HepG2 (cell line): ENCODE data around the gene HERC6. TPM values are rescaled to one million over a fixed set of nuclear protein-coding genes. Genes with fewer than 3 reads are reported as not detected.

Experiments
- BRCA1 ChIP-seq: sonication (generic); formaldehyde crosslinking; IDR thresholded peaks from 2 replicates; pipeline ENCODE4 v1.4.0; 2020; ENCODE audit warnings: missing genetic modification reagents
- FOXA1 ChIP-seq, 2 experiments: fragments of 450-650 bp in 1 of 2; sonication (generic) in 1 of 2; formaldehyde crosslinking in 1 of 2; IDR thresholded peaks; 2 replicates each; pipeline versions ENCODE4 v1.4.0 to v1.6.1; 2016 to 2020; ENCODE audit warnings: missing genetic modification reagents in 1 of 2
- FOXK1 ChIP-seq: sonication (generic); formaldehyde crosslinking; IDR thresholded peaks from 2 replicates; pipeline ENCODE4 v1.4.0; 2020; ENCODE audit warnings: low read depth, missing genetic modification reagents, borderline replicate concordance
- HDAC2 ChIP-seq: sonication (generic); formaldehyde crosslinking; IDR thresholded peaks from 2 replicates; pipeline ENCODE4 v1.4.0; 2020; ENCODE audit warnings: missing genetic modification reagents
- HIVEP1 ChIP-seq: sonication (generic); formaldehyde crosslinking; IDR thresholded peaks from 2 replicates; pipeline ENCODE4 v1.4.0; 2020; ENCODE audit warnings: mild to moderate bottlenecking, missing genetic modification reagents
- IRF2 ChIP-seq: IDR thresholded peaks from 2 replicates; pipeline ENCODE4 v1.6.1; 2018; ENCODE audit warnings: missing genetic modification reagents, missing compliant biosample characterization
- SAP130 ChIP-seq: IDR thresholded peaks from 2 replicates; pipeline ENCODE4 v1.6.1; 2016; ENCODE audit warnings: low read depth
- TGIF2 ChIP-seq: IDR thresholded peaks from 2 replicates; pipeline ENCODE4 v1.6.1; 2016; ENCODE audit warnings: control low read depth, missing compliant biosample characterization
- ZEB1 ChIP-seq: IDR thresholded peaks from 2 replicates; pipeline ENCODE4 v1.6.1; 2012; ENCODE audit warnings: mild to moderate bottlenecking, low read depth, inconsistent platforms; ENCODE audit not compliant: insufficient replicate concordance
- ZMYM4 ChIP-seq: sonication (generic); formaldehyde crosslinking; IDR thresholded peaks from 2 replicates; pipeline ENCODE4 v1.8.1; 2023; ENCODE audit warnings: mild to moderate bottlenecking, missing genetic modification reagents
- ZNF17 ChIP-seq: sonication (generic); formaldehyde crosslinking; IDR thresholded peaks from 2 replicates; pipeline ENCODE4 v1.5.0; 2020; ENCODE audit warnings: mild to moderate bottlenecking, missing genetic modification reagents
- ZNF441 ChIP-seq: sonication (generic); formaldehyde crosslinking; IDR thresholded peaks from 2 replicates; pipeline ENCODE4 v1.7.0; 2021; ENCODE audit warnings: missing genetic modification reagents, borderline replicate concordance
- ZNF552 ChIP-seq: sonication (generic); formaldehyde crosslinking; IDR thresholded peaks from 2 replicates; pipeline ENCODE4 v1.9.0; 2022; ENCODE audit warnings: missing genetic modification reagents, mild to moderate bottlenecking, borderline replicate concordance
- polyA plus RNA-seq, 8 experiments: library from polyadenylated mRNA; depleted of rRNA in 3 of 8; stranded (reverse) in 7 of 8; unstranded in 1 of 8; fragments of >200 nt; fragmentation: Illumina TruSeq in 4 of 8; extraction: Trizol in 4 of 8; gene quantifications; 2 replicates each; pipeline versions ENCODE4 v1.2.1 to v1.2.3, GENCODE V29; 2011 to 2016; ENCODE audit warnings: low read depth in 4 of 8, missing spikeins in 1 of 8, mixed read lengths in 1 of 8; ENCODE audit not compliant: insufficient read depth in 1 of 8
- total RNA-seq, 5 experiments: library from RNA; depleted of rRNA; stranded (reverse); fragments of >200 nt; fragmentation: Illumina TruSeq; extraction: Trizol; gene quantifications; 2 replicates each; pipeline ENCODE4 v1.2.3, GENCODE V29; 2016; ENCODE audit warnings: low read depth in 1 of 5
- TF ChIP-seq, protein P1 (sequence below): sonication (generic); formaldehyde crosslinking; IDR thresholded peaks from 2 replicates; pipeline ENCODE4 v1.4.0; 2020; ENCODE audit warnings: mild to moderate bottlenecking, low read depth, missing genetic modification reagents
- TF ChIP-seq, protein P2 (sequence below): sonication (generic); formaldehyde crosslinking; IDR thresholded peaks from 2 replicates; pipeline ENCODE4 v1.4.0; 2020; ENCODE audit warnings: mild to moderate bottlenecking, missing genetic modification reagents, borderline replicate concordance
- TF ChIP-seq, protein P3 (sequence below): sonication (generic); formaldehyde crosslinking; IDR thresholded peaks from 2 replicates; pipeline ENCODE4 v1.4.0; 2020; ENCODE audit warnings: missing genetic modification reagents, low read depth, mild to moderate bottlenecking, borderline replicate concordance
- TF ChIP-seq, protein P4 (sequence below): sonication (generic); formaldehyde crosslinking; IDR thresholded peaks from 2 replicates; pipeline ENCODE4 v1.9.0; 2021; ENCODE audit warnings: missing genetic modification reagents, borderline replicate concordance
- TF ChIP-seq, protein P5 (sequence below): sonication (generic); formaldehyde crosslinking; IDR thresholded peaks from 2 replicates; pipeline ENCODE4 v1.4.0; 2020; ENCODE audit warnings: missing genetic modification reagents

HERC6 gene
- total and polyA plus RNA-seq, 2 of the 13 experiments (the other 11 are each of a cell fraction or from before 2014, with no cell fraction given), result 0.50 to 2.0 TPM

DNA sequence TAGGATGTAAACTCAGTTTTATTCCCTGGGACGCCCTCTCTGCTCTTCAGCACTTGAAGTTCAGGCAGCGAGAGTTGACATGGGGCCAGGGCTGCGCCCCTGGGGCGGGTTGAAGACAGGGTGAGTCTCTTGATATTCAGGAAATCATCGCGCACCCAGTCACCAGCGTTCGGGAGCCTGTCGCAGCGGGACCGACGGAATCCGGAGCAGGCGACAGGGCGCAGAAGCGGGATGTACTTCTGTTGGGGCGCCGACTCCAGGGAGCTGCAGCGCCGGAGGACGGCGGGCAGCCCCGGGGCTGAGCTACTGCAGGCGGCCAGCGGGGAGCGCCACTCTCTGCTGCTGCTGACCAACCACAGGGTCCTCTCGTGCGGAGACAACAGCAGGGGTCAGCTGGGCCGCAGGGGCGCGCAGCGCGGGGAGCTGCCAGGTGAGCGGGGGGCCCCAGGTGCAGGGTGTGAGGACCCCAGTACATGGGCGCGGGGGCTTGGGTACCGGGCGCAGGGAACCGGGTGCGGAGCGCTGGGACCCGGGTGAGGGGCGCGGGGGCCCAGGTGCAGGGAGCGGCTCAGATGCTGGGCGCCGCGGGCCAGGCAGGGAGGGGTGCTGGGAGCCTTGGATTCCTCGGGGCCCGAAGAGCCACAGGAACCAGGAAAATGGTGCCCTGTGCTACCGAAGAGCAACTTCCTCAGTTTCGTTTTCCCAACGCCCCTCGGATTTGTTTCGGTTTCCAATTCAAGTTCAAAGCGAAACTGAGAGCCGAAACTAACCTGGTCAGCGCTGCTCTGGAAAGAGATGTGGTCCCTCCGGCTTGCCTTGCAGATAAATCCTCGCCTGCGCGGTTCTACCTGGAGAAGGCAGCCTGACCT is at the start of gene HERC6 (continued):
- TF ChIP-seq ZEB1 (peak; percentile 47), ZNF441 (CRISPR knock-in tag) (no peak), ZNF552 (CRISPR knock-in tag) (no peak), TGIF2 (CRISPR knock-in tag) (no peak), FOXA1 (IDR thresholded peaks at IDR 0.05) (no peak), FOXA1 (CRISPR knock-in tag; IDR thresholded peaks at IDR 0.05) (0 out of 2 replicates have a peak, but pooled peaks have one; percentile 5), IRF2 (CRISPR knock-in tag) (peak; percentile 50), HIVEP1 (peak; percentile 40; the same call in 1 of the 2 replicates), BRCA1 (CRISPR knock-in tag) (no peak; the same call in 1 of the 2 replicates), HDAC2 (no peak), SAP130 (CRISPR knock-in tag) (peak; percentile 33; the same call in 1 of the 2 replicates), ZNF17 (CRISPR knock-in tag) (no peak), ZMYM4 (CRISPR knock-in tag) (peak; percentile 88), FOXK1 (CRISPR knock-in tag) (0 out of 2 replicates have a peak, but pooled peaks have one; percentile 16)
- TF ChIP-seq, protein P1, sequence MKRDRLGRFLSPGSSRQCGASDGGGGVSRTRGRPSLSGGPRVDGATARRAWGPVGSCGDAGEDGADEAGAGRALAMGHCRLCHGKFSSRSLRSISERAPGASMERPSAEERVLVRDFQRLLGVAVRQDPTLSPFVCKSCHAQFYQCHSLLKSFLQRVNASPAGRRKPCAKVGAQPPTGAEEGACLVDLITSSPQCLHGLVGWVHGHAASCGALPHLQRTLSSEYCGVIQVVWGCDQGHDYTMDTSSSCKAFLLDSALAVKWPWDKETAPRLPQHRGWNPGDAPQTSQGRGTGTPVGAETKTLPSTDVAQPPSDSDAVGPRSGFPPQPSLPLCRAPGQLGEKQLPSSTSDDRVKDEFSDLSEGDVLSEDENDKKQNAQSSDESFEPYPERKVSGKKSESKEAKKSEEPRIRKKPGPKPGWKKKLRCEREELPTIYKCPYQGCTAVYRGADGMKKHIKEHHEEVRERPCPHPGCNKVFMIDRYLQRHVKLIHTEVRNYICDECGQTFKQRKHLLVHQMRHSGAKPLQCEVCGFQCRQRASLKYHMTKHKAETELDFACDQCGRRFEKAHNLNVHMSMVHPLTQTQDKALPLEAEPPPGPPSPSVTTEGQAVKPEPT (CRISPR knock-in tag), result no peak
- TF ChIP-seq, protein P2, sequence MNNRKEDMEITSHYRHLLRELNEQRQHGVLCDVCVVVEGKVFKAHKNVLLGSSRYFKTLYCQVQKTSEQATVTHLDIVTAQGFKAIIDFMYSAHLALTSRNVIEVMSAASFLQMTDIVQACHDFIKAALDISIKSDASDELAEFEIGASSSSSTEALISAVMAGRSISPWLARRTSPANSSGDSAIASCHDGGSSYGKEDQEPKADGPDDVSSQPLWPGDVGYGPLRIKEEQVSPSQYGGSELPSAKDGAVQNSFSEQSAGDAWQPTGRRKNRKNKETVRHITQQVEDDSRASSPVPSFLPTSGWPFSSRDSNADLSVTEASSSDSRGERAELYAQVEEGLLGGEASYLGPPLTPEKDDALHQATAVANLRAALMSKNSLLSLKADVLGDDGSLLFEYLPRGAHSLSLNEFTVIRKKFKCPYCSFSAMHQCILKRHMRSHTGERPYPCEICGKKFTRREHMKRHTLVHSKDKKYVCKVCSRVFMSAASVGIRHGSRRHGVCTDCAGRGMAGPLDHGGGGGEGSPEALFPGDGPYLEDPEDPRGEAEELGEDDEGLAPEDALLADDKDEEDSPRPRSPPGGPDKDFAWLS (CRISPR knock-in tag), result no peak
- TF ChIP-seq, protein P3, sequence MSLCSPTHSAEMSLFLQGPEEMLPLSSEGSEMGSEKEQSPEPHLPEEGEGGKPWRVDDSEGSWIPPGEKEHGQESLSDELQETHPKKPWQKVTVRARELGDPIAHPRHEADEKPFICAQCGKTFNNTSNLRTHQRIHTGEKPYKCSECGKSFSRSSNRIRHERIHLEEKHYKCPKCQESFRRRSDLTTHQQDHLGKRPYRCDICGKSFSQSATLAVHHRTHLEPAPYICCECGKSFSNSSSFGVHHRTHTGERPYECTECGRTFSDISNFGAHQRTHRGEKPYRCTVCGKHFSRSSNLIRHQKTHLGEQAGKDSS (CRISPR knock-in tag), result 0 out of 2 replicates have a peak, but pooled peaks have one; percentile 45
- TF ChIP-seq, protein P4, sequence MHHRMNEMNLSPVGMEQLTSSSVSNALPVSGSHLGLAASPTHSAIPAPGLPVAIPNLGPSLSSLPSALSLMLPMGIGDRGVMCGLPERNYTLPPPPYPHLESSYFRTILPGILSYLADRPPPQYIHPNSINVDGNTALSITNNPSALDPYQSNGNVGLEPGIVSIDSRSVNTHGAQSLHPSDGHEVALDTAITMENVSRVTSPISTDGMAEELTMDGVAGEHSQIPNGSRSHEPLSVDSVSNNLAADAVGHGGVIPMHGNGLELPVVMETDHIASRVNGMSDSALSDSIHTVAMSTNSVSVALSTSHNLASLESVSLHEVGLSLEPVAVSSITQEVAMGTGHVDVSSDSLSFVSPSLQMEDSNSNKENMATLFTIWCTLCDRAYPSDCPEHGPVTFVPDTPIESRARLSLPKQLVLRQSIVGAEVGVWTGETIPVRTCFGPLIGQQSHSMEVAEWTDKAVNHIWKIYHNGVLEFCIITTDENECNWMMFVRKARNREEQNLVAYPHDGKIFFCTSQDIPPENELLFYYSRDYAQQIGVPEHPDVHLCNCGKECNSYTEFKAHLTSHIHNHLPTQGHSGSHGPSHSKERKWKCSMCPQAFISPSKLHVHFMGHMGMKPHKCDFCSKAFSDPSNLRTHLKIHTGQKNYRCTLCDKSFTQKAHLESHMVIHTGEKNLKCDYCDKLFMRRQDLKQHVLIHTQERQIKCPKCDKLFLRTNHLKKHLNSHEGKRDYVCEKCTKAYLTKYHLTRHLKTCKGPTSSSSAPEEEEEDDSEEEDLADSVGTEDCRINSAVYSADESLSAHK (CRISPR knock-in tag), result no peak
- TF ChIP-seq, protein P5, sequence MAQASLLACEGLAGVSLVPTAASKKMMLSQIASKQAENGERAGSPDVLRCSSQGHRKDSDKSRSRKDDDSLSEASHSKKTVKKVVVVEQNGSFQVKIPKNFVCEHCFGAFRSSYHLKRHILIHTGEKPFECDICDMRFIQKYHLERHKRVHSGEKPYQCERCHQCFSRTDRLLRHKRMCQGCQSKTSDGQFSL (CRISPR knock-in tag), result no peak
